Embryonic facial prominence (tissue), 1 donor: ENCODE results near the gene PGAM1.
"Not testable (repeated sequence)": the region's sequence is repeated elsewhere in the genome, so short reads cannot be mapped to it uniquely, and the experiment has no call there.

Source experiments
- DNase-seq: peaks from one replicate; pipeline ENCODE4 v3.0.0-alpha.2; 2016; ENCODE audit errors: extremely low spot score

Gene PGAM1

DNA sequence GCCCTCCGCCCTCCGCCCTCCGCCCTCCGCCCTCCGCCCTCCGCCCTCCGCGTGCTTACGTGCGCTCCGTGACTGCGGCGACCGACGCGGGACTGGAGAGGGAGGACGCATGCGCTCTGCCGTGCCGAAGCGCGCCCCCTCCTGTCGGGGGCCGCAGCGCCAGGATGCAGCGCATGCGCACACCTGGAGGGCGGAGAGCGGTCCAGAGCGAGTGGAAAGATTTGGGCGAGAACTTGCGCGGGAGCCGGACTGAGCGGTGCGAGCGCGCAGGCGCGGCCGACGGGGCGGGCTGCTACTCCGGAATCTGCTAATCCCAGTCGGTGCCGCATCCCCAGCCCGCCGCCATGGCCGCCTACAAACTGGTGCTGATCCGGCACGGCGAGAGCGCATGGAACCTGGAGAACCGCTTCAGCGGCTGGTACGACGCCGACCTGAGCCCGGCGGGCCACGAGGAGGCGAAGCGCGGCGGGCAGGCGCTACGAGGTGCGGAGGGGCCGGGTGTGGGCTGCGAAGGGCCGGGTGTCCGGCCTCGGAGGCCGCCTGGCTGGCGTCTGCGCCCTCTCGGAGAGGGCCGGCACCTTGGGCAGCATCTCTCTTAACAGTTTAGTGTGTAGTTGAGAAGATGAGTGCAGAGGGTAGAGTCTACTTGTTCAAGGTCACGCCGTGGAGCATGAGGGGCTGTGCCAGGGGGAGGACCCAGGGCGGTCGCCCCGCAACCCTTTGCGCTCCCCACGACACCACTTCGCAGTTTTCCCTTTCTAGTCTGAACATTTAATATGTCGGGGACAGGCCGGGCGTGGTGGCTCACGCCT, at the start of gene PGAM1:
TSS of gene PGAM1 (plus strand) at position 228 of the 812 bp plus-strand sequence. CDS start at position 345, 117 bp downstream.
- peak; percentile 96 for DNase-seq

GRCh38 chr10:97376413-97376812, 49.6 kb upstream of the PGAM1 start:
- no peak for DNase-seq

DNA sequence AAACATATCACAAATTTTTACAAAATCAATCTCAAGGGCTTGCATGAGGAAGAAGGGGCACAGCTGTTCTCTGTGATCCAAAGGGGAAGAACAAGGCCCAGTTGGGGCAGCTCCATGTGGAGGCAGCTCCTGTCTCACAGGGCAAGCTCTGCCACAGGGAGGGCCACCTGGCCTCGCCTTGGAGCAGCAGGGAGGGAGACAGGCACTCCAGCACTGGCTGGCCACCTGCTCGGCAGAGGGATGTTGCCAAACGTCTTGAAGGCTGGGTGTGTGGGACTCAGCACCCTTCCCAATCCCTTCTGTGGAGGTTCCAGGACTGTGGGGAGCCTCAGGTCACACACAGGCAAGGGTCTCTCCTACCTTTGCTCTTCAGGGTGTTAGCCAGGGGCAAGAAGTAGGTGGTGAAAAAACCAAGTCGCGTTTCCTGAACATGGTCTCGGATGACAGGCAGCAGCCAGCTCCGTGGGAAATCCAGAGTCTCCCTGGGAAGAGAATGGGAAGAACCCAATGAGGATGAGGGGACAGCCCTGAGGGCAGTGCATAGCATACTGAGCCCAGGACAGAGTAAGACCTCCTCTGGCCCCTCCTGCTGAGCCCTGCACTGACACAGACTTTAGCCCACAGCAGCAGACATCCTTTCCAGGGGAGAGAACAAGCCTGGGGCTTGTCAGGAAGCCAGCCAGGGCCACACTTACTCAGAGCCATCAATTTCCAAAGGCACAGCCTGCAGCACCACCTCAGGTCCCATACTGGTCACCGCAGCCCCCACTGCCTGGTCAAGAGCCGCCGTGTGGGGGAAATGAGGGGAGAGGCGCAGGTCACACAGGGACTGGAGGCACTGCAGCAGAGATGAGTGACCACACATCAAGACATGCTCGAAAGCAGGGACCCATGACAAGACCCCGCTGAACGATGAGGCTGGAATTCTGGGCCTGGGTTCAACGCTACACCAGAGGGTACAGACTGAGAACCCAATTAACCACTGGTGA, 46.8 kb upstream of the PGAM1 start:
- DNase-seq: no peak

DNA sequence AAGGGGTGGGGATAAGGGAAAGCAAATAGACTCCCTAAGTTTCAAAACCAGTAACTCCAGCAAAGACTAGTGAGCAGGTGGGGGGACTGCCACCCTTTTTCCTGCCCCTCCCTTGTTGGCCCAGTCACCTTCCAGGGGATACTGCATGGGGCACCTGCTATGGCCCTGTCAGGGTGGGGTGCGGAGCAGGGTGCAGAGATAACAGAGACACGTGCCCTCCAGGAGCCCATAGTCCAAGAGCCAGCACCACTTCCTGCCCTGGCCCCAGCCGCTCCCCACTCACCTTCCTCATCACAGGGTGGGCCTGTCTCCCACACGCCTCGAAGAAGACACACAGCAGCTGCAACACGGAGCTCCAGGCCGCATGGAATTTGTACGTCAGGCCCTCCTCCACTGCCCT, 45.5 kb upstream of the PGAM1 start:
- no peak for DNase-seq

- no peak for DNase-seq
These were observed 44.4 kb upstream of the PGAM1 start for GRCh38 chr10:97381626-97382025.

GRCh38 chr10:97383159-97383558, 42.8 kb upstream of the PGAM1 start:
- no peak for DNase-seq

DNA sequence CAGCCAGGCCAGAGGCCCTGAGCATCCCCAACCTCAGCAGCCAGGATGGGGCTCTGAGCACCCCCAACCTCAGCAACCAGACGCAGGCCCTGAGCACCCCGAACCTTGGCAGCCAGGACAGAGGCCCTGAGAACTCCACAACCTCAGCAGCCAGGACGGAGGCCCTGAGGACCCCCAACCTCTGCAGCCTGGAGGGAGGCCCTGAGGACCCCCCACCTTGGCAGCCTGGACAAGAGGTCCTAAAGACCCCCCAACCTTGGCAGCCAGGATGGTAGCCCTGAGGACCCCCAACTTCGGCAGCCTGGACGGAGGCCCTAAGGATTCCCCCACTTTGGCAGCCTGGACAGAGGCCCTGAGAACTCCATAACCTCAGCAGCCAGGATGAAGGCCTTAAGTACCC, 41.8 kb upstream of the PGAM1 start:
- no peak for DNase-seq

DNA sequence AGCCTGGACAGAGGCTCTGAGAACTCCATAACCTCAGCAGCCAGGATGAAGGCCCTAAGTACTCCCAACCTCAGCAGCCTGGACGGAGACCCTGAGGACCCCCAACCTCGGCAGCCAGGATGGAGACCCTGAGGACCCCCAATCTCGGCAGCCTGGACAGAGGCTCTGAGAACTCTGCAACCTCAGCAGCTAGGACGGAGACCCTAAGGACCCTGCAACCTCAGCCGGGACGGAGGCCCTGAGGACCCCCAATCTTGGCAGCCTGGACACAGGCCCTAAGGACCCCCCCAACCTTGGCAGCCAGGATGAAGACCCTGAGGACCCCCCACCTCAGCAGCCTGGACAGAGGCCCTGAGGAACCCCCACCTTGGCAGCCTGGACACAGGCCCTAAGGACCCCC, 41.4 kb upstream of the PGAM1 start:
- no peak for DNase-seq

DNA sequence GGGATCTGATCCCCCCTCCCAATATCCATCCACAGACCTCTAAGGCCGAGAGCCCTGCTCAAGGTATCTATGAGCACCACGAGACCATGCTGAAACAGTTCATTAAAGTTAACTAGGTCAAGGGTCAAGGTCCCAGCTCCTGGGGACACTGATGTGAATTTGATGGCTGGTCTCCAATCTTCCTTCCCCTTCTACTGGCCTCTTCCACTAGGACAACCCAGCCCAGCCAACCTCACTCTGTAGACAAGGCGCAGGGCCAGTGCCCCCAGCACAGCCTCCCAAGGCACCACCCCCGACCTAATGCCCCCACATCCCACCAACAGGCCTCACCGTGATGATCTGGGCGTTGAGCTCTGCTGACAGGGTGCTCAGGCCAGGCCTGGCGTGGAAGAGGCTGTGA, 40.4 kb upstream of the PGAM1 start:
- DNase-seq: no peak

DNA sequence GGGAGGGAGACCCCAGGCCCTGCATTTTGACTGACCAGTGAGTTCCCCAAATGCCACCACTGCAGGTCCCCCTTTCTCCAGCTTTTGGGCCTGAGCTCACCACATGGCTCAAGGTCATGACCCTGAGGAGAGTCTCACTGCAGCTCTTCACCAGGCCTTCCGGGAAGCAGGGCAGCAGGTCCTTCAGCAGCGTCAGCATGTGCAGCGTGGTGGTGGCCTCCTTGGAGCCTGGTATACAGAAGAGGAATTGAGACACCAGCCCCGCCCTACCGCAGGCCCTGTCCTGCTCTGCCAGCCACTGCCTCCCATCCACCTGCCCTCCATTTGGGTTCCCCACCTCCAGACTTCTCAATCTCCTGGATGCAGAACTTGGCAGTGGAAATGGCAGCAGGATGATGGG, 37.8 kb upstream of the PGAM1 start:
- no peak for DNase-seq

DNA sequence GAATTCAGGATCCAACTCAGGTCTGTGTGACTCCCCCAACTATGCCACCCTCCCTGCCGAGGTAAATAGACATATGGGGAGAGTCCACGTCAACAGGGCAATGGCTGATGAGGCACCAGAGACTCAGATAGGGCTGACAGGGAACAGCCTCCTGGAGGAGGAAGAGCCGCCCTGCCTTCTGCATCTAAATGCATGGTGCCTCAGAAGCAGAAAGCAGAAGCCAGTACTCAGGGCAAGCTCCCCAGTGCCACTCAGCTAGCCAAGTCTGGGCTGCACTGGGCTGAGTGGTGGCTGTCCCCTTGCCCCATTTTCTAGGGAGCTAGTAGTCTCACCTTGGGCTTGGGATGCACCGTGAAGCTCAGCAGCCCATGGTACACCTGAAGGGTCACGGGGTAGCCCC, 35.9 kb upstream of the PGAM1 start:
- DNase-seq: no peak

- no peak for DNase-seq
These were observed 32.9 kb upstream of the PGAM1 start for GRCh38 chr10:97393034-97393573.

DNA sequence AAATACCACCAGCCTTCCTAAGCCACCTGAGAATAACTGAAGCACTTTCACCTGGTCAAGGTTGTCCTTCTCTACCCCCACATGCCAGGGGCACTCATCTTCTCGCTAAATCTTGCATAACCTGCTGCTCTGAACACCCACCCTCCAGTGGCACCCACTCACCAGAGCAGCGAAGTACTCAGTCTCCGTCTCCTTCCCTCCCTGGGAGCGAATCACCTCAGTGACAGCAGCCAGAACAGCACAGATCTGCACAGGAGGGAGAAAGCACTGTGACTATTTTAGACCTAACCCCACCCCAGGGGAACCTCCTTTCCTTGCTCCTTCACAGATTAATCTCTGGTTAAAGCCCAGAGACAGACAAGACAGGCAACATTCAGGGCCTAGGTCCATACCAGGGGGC, 29.9 kb upstream of the PGAM1 start:
- DNase-seq: no peak

DNA sequence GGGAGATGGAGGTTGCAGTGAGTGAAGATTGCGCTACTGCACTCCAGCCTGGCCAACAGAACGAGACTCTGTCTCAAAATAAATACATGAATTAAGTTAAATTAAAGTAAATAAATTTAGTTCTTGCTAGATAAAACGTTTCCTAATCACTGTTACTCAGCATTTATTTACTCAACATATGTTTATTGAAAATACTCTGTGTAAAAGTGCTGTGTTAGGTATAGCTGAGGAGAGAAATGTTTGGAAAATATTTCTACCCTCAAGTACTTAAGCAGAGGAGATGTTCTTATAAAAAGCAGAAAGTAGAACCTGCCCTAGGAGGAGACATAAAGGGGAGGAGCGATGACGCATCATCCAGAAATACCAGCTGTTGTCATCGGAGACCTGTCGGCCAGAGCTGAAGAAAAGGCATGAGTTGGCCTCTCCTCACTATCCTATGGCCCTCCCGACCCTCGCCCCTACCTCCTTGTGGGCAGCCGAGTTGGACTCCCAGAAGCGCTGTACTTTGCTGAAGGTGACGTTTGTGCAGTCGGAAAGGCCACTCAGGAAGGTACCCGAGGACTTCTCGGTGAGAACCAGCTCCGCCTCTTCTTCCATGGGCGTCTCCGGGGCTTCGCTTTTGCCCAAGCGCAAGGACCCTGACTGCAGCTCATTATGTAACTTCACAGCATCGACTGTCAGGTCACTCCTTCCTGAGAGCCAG, 26.0 kb upstream of the PGAM1 start:
- no peak for DNase-seq

GRCh38 chr10:97400665-97401454, 25.1 kb upstream of the PGAM1 start, which contains the start of gene RRP12:
RRP12 (minus strand) TSS chr10:97401340; CDS start chr10:97401231, 109 bp downstream.
- DNase-seq: peak; percentile 98

- no peak for DNase-seq
These were observed 24.5 kb upstream of the PGAM1 start for GRCh38 chr10:97401455-97401919.

DNA sequence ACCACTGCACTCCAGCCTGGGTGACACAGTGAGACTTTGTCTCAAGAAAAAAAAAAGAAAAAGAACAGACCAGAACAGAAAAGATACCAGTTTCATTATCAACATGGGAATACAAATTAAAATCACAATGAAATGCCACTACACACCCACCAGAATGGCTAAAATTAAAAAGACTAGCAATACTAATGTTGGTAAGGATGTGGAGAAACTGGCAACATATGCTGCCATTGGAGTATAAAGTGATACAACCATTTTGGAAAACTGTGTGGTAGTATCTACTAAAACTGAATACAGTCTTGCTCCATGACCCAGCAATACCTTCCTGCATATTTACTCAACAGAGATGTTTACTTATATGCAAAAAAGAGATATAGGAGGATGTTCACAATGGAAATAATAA, 21.9 kb upstream of the PGAM1 start:
- no peak for DNase-seq

GRCh38 chr10:97406064-97406463, 19.9 kb upstream of the PGAM1 start:
- DNase-seq: no peak

- DNase-seq: not testable (repeated sequence)
These were observed 19.5 kb upstream of the PGAM1 start for GRCh38 chr10:97406483-97406882.

GRCh38 chr10:97407211-97407951, 18.6 kb upstream of the PGAM1 start:
- DNase-seq: peak; percentile 73
